HG03025 (cell line): ENCODE data around the gene ADGRE2.

ENCODE experiments used
- ATAC-seq: cut with Tn5 transposase; IDR thresholded peaks from one replicate; pipeline ENCODE4 v1.9.1; 2021; ENCODE audit warnings: mild to moderate bottlenecking, moderate library complexity; ENCODE audit not compliant: unreplicated experiment, low FRiP score

ADGRE2 gene

DNA sequence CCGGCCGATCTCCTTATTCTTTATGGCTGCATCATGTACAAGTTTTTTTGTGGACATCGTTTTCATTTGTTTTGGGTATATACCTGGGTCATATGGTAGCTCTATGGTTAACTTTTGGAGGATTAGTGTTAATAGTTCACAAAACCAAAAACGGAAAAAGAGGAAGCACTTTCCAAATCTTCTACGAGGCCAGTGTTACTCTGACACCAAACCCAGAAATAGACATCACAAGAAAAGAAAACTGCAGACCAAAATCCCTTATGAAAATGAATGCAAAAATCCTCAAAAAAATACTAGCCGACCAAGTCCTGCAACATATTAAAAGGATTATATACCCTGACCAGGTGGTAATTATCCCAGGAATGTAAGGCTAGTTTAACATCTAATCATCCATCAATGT is 29.8 kb downstream of the ADGRE2 start:
- ATAC-seq, result no peak

DNA sequence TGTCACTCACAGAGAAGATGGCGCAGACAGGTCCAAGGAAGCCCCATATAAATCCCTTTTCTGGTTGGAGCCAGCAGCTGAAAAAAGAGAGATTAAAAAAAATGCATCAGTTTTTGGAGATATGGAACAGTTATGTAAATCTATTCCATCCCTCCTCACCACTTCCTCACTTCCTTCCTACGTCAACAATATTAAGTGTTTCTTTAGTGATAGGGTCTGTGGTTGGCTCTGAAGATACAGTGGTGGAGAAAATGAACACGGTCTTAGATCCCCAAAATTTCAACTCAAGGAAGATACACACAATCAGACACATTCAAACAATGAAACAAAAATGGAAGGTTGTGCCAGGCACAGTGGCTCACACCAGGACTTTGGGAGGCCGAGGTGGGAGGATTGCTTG is 31.5 kb downstream of the ADGRE2 start:
- no peak for ATAC-seq

DNA sequence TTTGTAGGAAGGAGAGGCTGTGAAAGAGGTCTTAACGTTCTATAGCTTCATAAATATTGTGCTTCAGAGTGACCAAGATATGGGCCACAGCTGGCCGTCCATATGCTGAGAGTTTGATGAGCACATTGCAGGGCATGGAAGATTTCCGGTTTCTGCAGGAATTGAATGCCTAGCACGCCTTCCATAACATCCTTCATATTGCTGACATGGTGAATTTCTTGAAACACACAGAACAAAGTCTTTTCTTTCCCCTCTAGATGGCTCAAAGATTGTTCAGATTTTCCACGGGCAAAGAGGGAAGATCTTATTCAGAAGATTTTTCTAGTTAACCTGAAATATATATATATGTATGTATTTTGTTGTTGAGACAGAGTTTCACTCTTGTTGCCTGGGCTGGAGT is 42.4 kb downstream of the ADGRE2 start:
- ATAC-seq, result no peak

DNA sequence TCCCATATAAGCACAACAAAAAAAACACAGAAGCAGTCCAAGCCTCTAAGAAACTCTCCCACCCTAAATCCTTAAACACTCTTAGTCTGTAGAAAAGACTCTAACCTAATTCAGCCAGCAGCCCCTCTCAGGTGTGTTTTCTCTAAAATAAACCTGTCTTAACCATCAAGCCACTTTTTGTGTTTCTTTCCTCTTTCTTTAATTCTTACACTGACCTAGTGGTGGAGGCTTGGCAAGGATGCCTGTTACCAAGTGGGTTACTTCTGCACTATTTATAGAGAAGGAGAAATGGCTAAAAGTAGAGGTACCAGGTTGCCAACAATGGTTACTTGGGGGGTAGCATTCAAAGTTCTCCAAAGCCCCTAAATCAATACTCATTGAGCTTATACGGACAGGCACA is 44.8 kb downstream of the ADGRE2 start:
- no peak for ATAC-seq

DNA sequence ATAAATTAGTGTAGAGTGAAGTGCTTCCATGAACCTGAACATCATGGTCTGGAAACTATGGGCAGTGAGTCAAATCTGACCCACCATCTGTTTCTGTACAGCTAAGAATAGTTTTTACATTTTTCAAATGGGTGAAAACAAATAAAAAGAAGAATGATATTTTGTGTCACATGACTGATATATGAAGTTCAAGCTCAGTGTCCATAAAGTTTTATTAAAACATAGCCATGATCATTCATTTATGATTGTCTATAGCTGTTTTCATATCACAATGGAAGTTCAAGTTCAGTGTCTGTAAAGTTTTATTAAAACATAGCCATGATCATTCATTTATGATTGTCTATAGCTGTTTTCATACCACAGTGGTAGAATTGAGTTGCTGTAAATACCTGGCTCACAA is 45.9 kb downstream of the ADGRE2 start:
- no peak for ATAC-seq

DNA sequence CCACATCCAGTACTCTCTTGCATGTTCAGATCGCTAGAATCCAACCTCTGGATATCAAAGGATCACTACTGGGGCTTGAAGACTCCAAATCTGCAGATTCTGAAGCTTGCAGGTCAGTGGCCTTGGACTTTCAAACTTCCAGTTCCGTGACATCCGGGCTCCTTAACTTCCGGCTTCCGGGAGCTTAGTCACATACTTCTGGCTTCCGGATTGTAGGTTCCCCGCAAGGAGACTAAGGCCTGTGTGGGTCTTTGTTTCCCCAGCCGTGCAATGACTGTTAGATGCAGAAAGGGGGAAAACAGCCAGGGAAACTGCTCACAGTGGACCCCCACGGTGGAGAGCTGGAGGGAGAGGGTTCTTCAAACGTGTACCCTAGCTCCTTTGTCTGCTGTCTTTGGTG is 47.2 kb downstream of the ADGRE2 start:
- ATAC-seq, result no peak

DNA sequence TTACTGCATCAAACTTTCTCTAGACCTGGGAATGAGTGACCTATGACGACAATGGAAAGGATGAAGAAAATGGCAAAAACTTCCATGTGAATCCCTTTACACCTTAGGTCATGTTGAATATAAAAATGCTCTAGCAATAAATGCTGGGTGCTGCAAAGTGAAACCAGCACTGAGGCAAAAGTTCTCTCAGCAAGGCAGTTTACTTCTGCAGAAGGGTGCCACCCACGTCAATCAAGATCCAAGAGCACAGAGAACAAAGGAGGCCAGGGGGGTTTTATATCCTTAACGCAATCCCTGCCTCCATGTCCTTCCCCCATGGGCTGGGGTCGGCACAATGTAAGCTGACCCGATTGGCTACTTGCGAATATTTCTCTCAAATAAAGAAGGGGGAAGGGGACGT is 49.8 kb downstream of the ADGRE2 start:
- no peak for ATAC-seq

DNA sequence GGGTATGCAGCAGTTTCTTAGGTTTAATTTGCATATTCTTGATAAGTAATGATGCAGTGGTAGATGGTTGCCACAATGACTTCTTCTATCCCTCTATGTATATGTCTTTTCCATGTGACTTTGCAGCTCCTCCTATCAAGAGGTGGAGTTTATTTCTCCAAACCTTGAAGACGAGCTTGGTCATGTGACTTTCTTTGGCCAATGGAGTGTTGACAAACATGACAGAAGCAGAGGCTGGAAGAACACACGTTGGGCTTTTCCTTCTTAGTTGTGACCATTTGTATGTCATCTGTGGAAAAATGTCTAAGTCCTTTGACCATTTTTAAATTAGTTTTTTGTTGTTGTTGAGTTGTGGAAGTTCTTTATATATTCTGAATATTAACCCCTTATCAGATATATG is 56.2 kb downstream of the ADGRE2 start:
- no peak for ATAC-seq

DNA sequence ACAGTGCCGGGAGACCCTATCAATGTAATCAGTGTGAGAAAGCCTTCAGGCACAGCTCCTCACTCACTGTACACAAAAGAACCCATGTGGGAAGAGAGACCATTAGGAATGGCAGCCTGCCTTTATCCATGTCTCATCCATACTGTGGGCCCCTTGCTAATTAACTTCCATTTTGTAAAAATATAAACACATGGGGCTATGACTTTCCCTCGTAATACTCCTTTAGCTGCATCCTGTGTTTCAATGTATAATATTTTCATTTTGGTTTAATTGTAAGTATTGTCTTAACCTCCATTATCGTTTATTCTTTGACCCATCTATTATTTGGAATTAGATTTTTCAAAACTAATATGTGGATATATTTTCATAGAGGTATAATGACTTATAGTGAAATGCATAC is 59.2 kb downstream of the ADGRE2 start:
- no peak for ATAC-seq

DNA sequence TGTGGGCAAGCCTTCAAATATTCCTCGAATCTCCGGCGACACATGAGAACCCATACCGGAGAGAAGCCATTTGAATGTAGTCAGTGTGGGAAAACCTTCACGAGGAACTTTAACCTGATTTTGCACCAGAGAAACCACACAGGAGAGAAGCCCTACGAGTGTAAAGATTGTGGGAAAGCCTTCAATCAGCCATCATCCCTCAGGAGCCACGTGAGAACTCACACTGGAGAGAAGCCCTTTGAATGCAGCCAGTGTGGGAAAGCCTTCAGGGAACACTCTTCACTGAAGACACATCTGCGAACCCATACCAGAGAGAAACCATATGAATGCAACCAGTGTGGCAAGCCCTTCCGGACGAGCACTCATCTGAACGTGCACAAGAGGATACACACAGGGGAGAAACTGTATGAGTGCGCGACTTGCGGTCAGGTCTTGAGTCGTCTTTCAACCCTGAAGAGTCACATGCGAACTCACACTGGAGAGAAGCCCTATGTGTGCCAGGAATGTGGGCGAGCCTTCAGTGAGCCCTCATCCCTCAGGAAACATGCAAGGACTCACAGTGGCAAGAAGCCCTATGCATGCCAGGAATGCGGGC is 59.7 kb downstream of the ADGRE2 start:
- ATAC-seq, result no peak

DNA sequence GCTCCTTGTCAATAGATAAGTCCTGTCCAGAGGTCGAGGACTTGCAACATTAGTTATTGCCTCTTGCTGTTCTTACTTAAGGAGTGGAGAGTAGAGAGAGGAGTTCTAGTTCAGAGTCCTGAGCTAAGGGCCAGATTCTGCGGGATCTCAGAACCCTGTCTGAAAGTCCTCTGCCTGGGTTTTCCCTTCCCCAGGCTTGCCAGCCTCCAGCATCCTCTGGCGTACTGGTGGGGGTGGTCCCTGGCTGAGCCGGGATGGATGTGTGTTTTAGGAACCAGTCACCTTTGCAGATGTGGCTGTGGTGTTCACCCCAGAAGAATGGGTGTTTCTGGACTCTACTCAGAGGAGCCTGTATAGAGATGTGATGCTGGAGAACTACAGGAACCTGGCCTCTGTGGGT is 62.5 kb downstream of the ADGRE2 start:
- ATAC-seq, result no peak

DNA sequence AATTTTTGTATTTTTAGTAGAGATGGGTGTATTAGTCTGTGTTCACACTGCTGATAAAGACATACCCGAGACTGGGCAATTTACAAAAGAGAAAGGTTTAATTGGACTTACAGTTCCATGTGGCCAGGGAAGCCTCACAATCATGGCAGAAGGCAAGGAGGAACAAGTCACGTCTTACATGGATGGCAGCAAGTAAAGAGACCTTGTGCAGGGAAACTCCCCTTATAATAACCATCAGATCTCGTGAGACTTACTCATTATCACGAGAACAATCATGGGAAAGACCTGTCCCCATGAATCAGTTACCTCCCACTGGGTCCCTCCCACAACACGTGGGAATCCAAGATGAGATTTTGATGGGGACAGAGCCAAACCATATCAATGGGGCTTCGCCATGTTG is 73.9 kb downstream of the ADGRE2 start:
- ATAC-seq, result no peak

DNA sequence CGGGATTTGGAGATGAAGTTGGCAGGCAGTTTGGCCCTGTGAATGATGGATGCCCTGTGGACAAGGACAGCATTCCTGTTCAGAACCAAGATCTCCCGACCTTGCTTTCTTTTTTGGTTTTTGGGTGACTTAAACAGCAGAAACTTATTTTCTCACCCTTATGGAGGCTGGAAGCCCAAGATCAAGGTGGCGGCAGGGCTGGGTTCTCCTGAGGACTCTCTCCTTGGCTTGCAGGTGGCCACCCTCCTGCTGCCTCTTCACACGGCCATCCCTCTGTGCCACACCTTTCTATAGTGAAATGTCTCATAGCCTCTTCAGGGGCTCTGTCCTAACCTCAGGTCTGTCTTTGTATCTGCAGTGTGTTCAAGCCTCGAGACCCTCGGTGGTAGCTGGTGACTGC is 74.5 kb downstream of the ADGRE2 start:
- no peak for ATAC-seq

DNA sequence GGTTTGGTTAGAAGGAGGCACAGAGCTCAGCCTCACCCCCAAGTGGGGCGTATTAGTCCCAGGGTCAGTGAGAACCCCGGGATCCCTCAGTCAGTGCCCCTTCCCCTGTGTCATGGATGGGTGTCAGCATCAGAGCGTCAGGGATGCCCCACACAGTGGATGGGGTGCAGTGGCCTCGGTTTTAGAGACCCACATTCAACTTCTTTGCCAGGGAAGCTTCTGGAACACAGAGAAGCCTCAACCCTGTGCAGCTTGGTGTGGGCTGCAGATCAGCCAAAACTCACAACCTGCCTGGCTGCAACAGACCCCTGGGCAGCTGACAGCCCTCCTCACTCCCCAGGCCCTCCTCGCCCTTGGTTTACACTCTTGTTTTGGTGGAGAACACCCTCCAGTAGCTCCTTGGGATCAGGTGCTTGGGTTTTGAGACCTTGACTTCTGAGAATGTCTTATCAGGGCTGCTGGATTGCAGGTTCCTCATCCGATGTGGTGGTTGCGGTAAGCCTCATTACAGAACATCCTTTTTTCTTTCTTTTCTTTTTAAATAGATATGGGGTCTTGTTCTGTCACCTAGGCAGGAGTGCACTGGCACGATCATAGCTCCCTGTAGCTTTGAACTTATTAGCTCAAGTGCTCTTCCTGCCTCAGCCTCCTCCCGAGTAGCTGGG is 77.5 kb downstream of the ADGRE2 start:
- ATAC-seq, result no peak

DNA sequence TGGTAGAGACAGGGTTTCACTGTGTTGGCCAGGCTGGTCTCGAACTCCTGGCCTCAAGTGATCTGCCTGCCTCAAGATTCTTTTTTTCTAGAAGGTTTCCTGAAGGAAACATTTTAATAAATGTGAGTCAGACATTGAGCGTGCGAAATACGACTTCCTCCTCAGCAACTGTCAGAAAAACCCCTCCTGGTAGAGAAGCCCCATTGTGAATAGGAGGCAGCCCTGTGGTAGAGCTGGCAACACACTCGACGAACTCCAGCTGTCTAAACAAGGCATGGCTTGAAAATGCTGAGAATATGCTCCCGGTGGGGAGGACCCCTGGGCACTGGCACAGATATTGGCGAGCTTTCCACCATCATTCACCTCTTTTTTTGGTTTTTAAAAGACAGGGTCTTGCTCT is 78.7 kb downstream of the ADGRE2 start:
- no peak for ATAC-seq

DNA sequence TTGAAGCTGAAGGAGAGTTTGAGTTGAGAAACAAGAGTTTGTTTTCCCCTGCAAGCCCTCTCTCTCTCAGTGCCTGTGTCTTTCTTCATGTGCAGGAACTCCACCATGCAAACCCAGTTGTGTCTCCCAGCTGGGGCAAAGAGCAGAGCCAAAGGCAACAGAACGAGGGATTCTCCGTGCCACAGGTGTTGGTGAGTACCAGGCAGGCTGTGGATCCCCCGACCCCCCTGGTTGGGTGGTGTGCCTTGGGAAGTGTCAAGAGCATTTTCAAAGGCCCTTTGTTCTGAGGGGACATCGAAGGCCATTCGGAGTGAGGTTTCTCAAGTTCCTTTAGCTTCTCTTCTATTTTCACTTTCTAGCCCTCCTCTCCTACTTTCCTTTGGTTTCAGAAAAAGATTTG is 82.9 kb downstream of the ADGRE2 start:
- no peak for ATAC-seq

DNA sequence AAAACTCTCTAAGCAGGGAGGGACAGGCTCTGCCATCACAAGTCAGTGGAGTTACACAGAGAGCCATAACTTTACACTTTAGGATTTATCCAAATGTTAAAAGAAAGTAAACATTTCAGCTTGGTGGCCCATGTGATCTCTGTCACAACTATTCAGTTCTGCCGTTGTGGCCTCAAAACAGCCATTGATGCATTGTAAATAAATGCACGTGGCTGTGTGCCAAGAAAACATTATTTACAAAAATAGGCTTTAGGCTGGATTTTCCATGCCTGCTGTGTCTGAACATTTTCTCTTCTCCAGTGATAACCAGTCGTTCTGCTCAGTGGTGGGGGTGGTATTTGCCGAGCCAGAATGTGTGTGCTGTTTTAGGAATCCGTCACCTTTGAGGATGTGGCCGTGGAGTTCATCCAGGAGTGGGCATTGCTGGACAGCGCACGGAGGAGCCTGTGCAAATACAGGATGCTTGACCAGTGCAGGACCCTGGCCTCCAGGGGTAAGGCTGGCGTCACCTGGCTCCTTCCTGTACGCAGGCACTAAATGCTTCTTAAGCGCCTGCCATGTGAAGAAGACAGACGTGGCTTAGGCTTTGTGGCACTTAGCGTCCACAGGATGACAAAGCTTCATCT is 83.6 kb downstream of the ADGRE2 start:
- ATAC-seq, result no peak

DNA sequence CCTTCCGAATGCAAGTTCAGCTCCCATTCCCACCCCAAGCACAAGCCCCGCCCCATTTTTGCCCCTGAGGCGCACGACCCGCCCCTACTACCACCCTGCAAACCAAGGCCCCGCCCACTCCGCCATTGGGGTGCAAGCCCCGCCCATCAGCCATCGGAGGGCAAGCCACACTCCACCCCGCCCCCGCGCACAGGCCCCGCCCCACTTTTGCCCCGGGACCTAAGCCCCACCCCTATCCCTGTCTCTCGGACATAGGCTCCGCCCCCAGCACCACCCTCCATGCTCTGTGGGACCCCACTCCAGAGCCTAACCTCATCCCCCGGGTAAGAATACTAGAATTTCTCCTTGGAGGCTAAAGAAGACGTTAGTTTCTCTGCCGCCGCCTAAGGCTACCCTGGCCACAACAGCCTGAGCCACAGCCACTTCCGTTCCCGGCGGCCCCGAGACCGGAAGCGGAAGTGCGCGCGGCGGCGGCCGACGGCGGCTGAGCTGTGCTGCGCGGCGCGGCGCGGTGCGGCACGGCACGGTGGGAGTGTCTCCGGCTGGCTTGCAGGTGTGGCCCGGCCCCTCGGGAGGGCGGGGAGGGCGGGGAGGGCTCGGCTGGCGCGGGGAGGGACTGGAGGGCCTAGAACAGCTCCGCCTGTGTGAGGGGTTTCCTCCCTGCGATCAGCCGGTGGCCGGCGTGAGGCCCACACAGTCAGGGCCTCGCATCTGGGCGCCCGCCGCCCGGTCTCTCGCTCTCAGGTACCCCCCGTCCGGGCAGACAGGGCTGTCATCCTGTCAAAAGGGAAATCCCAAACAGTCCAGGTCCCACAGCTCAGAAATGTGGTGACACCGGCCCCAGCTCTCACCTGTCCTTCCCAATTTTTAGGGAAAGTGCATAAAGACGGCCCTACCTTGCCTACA is 88.5 kb downstream of the ADGRE2 start, which contains the start of gene ZNF333:
TSS of gene ZNF333 (plus strand) at position 451 of the 906 bp plus-strand sequence. CDS start 3,444 bp downstream, outside the sequence.
- peak; percentile 81 for ATAC-seq

DNA sequence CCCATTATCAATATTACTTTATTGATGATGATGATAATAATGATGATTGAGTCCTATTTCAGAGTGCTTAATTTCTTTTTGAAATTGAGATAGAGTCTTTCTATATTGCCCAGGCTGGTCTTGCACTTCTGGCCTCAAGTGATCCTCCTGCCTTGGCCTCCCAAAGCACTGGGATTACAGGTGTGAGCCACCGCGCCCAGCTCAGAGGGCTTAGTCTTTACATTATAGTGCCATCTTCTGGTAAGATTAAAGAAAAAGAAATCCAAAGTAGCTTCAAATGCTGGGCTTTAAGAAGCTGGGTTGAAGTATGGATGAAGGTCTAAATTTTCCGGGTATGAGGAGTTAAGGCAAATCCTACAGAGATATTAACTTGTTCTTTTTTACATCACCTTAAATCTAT is 91.9 kb downstream of the ADGRE2 start:
- ATAC-seq, result no peak

DNA sequence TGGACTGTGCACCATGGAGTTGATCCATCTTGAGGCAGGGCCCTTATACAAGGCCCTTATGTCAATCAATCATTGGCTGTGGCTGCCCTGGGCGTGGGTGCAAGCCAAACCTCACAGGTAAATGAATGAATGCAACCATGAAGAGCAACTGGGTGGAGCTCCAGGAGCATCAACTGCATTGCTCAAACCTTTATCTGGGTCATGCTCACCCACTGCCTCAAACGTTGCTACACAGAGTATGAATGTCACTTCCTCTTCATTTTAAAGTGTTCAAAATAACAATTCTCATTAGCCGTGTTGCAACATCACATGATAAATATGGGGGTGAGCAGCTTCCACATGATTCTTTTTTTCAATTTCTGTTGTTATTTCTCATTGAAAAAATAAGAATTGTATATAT is 94.9 kb downstream of the ADGRE2 start:
- ATAC-seq, result no peak
